Measurements from ENCODE around the gene NCBP1.

DNA sequence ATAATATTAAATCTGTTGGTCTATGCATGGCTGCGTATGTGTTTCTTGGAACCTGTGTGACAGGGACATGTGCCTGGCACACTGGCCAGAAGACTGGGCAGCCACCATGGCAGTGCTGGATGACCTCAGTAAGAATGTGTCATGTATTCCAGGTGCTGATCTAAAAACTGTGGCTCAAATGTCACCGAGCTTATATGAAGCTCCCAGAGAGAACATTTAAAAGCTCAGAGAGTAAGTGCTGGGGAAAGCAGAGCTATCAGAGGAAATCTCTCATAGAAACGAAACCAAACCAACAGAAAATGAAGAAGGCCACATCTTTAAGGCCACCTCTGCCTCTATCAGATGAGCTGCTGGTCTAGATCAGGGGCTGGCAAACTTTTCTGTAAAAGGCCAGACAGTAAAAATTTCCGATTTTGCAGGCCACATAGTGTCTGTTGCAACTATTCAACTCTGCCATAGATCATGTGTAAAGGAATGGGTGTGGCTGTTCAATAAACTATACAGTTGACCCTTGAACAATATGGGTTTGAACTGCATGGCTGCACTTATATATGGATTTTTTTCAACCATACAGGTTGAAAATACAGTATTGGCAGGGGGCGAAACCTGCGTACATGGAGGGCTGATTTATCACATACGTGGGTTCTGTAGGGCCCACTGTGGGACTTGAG lies 32.3 kb upstream of the NCBP1 start:
- TF ChIP-seq EP300 (IDR thresholded peaks at IDR 0.05; ENCODE audit: low read length), result no peak
- TF ChIP-seq TAF1 (IDR thresholded peaks at IDR 0.05; ENCODE audit: control insufficient read depth, extremely low read depth, insufficient read depth, low read length, severe bottlenecking), result no peak
- TF ChIP-seq, protein P1, sequence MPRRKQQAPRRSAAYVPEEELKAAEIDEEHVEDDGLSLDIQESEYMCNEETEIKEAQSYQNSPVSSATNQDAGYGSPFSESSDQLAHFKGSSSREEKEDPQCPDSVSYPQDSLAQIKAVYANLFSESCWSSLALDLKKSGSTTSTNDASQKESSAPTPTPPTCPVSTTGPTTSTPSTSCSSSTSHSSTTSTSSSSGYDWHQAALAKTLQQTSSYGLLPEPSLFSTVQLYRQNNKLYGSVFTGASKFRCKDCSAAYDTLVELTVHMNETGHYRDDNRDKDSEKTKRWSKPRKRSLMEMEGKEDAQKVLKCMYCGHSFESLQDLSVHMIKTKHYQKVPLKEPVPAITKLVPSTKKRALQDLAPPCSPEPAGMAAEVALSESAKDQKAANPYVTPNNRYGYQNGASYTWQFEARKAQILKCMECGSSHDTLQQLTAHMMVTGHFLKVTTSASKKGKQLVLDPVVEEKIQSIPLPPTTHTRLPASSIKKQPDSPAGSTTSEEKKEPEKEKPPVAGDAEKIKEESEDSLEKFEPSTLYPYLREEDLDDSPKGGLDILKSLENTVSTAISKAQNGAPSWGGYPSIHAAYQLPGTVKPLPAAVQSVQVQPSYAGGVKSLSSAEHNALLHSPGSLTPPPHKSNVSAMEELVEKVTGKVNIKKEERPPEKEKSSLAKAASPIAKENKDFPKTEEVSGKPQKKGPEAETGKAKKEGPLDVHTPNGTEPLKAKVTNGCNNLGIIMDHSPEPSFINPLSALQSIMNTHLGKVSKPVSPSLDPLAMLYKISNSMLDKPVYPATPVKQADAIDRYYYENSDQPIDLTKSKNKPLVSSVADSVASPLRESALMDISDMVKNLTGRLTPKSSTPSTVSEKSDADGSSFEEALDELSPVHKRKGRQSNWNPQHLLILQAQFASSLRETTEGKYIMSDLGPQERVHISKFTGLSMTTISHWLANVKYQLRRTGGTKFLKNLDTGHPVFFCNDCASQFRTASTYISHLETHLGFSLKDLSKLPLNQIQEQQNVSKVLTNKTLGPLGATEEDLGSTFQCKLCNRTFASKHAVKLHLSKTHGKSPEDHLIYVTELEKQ (CRISPR knock-in tag; IDR thresholded peaks at IDR 0.05), result no peak
- TF ChIP-seq JUN (IDR thresholded peaks at IDR 0.05; ENCODE audit: borderline replicate concordance, low read depth, low read length), result no peak
- no peak for TF ChIP-seq JUN (CRISPR knock-in tag; IDR thresholded peaks at IDR 0.05; ENCODE audit: borderline replicate concordance)
- TF ChIP-seq, protein P2, sequence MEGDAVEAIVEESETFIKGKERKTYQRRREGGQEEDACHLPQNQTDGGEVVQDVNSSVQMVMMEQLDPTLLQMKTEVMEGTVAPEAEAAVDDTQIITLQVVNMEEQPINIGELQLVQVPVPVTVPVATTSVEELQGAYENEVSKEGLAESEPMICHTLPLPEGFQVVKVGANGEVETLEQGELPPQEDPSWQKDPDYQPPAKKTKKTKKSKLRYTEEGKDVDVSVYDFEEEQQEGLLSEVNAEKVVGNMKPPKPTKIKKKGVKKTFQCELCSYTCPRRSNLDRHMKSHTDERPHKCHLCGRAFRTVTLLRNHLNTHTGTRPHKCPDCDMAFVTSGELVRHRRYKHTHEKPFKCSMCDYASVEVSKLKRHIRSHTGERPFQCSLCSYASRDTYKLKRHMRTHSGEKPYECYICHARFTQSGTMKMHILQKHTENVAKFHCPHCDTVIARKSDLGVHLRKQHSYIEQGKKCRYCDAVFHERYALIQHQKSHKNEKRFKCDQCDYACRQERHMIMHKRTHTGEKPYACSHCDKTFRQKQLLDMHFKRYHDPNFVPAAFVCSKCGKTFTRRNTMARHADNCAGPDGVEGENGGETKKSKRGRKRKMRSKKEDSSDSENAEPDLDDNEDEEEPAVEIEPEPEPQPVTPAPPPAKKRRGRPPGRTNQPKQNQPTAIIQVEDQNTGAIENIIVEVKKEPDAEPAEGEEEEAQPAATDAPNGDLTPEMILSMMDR (IDR thresholded peaks at IDR 0.05 in 2 of 3, conservative IDR thresholded peaks at IDR 0.05 in 1 of 3; ENCODE audit: insufficient read depth in 2 of 3, low read depth in 1 of 3, low read length in 3 of 3), result no peak
- no peak for TF ChIP-seq HNRNPH1 (optimal IDR thresholded peaks at IDR 0.05; ENCODE audit: low read depth, low read length)
- TF ChIP-seq ZNF316 (IDR thresholded peaks at IDR 0.05), result no peak
- TF ChIP-seq, protein P3, sequence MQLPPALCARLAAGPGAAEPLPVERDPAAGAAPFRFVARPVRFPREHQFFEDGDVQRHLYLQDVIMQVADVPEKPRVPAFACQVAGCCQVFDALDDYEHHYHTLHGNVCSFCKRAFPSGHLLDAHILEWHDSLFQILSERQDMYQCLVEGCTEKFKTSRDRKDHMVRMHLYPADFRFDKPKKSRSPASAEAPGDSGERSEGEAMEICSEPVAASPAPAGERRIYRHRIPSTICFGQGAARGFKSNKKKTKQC (CRISPR knock-in tag; IDR thresholded peaks at IDR 0.05), result no peak
- TF ChIP-seq, protein P4, sequence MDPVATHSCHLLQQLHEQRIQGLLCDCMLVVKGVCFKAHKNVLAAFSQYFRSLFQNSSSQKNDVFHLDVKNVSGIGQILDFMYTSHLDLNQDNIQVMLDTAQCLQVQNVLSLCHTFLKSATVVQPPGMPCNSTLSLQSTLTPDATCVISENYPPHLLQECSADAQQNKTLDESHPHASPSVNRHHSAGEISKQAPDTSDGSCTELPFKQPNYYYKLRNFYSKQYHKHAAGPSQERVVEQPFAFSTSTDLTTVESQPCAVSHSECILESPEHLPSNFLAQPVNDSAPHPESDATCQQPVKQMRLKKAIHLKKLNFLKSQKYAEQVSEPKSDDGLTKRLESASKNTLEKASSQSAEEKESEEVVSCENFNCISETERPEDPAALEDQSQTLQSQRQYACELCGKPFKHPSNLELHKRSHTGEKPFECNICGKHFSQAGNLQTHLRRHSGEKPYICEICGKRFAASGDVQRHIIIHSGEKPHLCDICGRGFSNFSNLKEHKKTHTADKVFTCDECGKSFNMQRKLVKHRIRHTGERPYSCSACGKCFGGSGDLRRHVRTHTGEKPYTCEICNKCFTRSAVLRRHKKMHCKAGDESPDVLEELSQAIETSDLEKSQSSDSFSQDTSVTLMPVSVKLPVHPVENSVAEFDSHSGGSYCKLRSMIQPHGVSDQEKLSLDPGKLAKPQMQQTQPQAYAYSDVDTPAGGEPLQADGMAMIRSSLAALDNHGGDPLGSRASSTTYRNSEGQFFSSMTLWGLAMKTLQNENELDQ (CRISPR knock-in tag; IDR thresholded peaks at IDR 0.05; ENCODE audit: borderline replicate concordance), result no peak
